SKM-1 treated with dmso at 0.1 percent for 144 hours (cell line): ENCODE data around the gene FILIP1.

ENCODE experiments used
- DNase-seq: peaks from one replicate; lab custom pipeline; 2025; ENCODE audit not compliant: unreplicated experiment; lab: John Stamatoyannopoulos, UW

FILIP1 gene

DNA sequence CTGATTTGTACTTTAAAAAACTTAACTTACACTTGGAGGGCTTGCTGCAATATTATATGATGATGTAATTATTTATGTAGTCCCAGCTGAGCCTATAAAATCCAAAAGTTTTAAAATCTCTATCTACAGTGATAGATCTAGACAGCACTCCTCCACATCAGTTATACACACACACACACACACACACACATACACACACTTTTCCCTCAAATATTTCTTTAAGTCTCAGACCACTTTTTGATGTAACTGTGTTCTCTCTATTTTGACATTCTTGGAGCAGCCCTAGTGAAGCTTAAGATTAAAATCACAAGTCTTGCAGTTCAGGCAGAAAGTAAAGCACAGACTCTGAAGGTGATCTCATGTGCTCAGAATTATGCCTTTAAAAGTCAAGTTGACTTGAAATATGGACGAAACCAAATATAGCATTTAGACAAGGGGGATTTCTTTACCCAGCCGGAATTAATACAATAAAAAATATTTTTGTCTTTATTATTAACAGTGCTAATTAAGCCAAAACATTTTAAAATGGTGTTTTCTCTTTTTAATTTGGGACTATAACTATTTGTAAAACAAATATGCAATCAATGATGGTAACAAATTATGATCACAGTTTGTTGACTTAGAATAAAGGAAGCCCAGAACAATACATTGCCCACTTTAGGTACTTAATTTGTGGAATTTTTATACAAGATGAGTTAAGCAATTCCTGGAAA is 145.5 kb downstream of the FILIP1 start:
- DNase-seq, result no peak

DNA sequence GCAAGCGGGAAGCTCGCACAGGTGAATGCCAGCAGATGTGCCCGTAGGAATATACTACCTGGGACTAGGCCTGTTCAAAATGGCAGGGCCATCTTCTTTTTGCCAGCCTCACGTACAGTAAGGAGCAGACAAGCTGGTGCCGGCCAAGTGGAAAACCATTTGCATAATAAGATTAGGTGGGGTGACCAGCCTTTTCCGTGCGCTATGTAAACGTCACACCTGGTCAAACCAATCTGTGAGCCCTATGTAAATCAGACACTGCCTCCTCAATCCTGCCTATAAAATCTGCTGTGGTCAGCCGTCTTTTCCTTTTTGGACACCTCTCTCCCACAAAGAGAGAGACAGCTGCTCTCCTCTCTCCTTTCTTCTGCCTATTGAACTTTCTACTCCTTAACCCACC is 148.2 kb downstream of the FILIP1 start:
- no peak for DNase-seq

DNA sequence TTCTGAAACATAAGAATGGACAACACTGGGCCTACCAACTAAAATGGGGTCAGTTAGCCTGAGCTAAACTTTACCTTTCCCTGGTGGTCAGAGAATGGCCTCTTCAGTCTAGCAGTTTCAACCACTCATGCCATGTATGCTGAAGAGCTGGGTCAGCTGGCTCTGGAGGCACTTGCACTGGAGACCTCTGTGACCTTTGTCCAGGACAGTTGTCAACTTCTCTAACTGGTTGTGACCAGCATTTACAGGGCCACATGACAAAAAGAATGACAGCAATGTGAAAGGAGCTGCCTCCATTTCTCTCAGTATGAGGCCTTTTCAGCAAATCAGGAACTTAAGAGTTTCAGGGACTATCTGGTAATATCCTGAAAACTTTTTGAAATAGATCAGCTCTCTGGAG is 149.1 kb downstream of the FILIP1 start:
- DNase-seq, result no peak

DNA sequence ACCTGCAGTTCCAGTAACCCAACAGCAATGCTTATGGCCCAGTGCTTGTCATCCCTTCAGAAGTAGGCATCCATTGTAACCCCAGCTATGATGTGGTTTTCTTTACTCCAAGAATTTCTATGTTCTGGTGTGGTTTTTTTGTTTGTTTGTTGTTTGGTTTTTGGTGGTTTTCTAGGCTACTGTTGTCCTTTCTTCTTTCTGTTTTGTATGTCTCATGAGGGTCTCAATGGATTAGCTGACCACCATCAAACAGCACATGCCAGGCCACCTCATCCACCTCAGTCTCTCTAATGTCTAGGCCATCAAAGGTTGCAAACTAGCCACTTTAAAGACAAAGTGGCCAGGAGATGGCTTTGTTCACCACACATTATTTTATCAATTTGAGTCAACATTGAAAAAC is 149.6 kb downstream of the FILIP1 start:
- DNase-seq, result no peak

DNA sequence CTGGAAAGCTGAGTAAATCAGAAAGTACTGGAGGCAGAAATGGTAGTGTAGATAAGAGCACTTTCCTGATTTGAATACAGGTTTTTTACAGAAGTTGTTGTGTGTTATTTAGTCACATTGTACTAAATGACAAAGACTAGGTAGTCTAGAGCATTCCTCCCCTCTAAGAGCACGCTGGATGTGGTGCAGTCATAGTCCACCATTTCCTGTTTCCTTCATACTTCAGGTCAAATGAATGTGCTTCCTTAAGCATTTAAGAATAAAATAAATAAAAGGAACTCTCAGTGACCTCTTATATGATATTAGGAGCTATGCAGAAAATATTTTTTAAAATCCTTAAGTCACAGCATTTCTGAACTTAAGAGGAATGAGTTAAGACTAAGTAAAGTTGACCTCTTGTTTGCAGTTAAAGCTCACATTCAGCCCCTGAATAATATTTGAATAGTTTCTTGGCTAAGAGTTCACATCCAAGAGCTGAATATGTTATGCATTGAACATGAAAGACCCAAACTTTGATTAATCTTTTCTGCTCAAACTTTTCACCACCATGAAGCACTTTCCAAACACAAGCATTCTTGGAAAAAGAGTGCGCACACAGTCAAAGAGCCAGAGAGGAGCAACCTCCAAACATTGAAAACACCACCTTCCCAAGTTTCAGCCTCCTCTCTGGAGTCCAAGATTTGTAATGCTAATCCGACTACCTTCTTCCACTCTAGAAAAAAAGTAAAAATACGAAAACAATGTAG is 155.6 kb downstream of the FILIP1 start:
- no peak for DNase-seq

DNA sequence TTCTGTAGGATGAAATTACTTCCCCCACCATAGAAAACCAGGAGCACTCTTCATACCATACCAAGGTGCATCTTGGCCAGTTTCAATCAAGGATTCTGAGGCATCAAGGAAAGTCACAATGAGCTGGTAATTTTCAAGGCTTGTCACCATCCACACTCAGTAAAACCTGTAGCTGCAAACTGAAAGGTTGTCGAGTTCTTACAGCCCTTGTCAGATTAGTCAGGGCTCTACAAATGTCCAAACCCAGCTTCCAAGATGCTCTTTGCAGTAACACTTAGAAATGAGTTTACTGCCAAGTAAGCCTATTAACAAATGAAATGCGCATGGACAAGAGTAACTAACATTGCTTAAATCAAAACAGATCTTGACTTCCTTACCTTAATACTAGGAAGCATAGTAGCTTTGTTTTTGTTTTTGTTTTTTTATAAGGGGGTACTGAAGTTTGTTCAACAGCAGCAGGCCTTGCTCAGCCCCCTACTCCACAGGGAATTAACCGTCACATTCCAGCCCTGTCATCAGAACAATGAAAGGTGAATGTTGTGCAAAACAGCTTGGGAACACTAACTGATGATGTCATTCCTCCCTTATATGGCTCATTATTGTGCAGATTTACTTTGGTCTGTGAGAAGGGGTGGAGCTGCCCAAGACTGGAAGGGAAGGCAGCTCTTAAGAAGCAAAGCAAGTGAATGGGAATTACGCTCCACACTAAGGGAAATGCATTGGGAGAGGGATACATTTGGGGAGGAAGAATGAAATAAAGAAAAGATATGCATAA is 159.1 kb downstream of the FILIP1 start:
- no peak for DNase-seq

DNA sequence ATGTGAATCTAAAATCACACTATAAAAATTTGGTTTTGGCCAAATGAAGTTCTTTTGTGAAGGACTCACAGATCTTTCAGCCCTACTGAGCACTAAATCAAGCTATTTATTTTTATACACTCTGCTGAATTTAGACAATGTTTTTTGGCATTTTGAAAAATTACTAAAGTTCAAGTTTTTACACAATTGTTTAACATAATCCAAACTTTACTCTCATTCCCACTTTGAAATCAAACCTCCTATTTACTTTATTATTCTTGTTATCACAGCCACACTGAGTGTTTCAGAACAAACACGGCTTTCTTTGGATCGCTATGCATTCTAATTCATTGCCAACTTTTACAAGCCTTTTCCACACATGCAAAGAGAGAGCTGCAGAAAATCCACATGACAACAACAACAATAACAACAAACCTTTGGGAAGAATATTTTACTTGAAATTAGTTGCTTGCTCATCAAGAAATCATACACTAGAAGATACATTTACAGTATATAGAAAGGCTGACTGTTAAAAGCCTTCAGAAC is 159.9 kb downstream of the FILIP1 start:
- DNase-seq, result no peak

DNA sequence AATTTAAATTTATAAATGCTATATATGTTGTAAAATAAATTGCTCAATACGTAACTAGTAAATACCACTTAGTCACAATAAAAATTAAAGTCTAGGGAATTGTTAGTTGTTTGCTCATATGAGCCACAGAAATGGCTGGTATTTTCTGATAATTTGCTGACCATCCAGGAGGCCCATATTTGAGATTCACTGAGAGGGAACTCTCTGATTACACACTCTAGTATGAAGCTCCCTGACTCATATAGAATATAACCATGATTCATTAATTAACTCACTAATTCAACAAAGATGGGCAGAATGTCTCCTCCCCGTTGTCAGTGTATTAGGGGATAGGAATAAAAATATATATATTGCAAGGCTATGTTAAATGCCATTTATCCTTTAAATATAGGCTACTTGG is 162.4 kb downstream of the FILIP1 start:
- no peak for DNase-seq

DNA sequence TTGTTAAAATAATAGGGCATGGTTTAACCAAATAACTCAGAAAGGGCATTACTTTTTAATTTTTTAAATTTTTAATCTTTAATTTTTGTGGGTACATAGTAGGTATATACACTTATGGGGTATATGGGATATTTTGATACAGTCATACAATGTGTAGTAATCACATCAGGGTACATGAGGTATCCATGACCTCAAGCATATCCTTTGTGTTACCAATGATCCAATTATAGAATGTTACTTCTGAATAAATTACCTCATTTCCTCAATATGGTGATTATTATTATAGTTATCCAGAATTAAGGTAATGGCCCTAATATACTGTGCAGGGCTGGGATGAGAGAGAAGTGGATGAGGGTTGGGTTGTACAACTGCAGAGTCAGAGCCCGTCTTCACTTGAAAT is 163.9 kb downstream of the FILIP1 start:
- DNase-seq, result no peak

DNA sequence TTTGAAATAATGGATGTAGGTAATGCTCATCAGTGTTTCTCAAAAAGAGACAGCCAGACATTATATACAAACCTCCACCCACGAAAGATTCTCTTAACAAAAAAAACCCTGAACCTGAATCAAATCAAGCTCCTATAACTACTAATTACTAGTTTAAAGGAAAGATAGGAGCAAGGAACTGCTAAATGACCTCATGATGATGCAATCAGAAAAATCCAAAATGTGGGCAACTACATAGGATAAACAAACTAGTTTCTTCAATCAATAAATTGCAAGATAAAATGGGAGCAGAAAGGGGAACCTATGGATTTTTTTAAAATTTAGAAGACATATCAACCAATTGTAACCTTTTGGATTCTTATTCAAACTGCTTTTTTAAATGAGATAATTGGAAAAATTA is 165.8 kb downstream of the FILIP1 start:
- no peak for DNase-seq

DNA sequence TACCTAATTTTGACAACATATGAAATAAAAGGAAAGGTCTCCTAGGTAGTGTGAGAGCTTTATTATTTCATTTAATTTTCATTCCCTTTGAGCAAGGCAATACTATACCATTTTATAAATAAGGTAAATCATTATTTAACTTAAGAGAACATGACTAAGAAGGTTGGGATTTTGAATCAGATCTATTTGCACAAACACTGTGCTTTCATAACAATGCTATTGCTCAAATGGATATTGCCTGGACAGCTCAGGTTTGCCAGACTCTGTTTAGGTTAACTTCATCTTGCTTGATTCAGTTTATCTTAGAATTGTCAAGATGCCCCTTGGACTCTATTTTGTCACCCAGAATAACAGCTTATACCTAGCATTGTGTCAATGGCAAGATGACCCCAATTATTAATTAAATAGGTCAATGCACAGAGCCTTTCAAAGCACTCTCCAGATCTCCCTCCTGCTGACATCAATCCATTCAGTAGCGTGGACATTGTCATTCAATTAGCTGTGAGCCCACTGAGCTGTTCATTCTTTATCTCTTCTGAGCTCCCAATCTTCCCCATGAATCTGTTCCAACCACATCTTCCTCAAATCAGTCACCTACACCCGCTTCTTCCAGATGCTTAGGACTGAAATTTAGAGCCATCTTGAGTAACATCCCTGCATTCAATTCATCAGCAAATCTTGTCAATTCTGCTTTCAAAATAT is 166.9 kb downstream of the FILIP1 start:
- no peak for DNase-seq

DNA sequence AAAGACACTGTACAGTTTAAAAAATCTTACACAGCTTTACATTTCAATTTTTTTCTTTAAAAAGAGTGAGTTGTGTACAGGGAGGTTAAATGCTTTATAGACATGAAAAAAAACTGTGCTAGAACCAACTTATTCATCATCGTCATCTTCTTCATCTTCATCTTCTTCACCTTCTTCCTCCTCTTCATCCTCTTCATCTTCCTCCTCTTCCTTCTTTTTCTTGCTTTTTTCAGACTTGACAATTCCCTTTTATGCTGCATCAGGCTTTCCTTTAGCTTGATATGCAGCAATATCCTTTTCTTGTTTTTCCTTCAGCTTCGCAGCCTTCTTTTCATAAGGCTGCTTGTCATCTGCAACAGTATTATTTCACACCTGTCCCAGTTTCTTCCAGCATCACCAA is 174.7 kb downstream of the FILIP1 start:
- no peak for DNase-seq

DNA sequence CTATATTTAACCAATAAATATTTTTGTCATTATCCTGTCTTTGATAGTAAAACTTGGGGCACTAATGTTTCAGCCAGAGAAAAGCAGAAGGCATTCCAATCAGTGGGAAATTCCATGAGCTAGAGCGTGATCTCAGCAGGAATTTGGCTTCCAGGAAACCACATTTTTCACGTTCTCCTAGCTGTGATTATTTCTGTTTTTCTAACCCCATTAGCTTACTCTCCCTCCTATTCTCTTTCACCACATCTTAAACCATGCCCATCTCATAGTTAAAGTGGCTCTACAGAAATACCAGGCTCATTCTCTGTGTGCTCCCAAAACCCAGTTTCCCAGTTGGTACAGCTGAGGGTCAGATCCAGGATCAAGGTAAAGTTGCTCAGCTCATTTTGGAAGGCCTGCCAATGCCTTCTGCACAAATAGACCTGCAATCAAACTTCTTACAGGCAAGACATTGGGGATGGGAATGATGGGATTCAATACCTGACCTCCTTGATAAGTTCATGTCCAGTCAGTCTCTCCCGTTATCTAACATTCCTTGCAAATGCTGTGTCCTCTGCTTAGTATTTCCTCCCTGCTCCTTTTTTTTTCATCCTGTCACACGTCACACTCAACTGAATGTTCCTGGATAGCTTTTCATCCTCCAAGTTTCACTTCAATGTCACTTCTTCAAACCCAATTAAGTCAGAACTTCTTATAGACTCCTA is 175.9 kb downstream of the FILIP1 start:
- no peak for DNase-seq

DNA sequence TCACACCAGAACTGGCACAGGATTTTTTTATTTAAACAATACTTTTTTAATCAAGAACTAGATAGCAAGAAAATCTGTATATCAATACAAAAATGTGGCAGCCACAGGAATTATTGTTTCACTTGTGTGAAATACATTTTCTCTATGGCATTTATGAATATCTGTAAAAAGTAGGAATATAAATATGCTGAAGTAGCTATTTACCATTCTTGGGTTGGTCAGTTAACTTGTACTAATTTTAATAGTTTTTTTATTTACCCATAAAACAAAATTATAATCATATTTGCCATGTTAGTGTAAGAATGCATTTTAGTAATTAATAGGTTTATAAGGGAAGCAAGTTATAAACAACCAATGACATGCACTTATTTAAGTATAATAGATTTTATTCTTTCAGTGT is 177.6 kb downstream of the FILIP1 start:
- no peak for DNase-seq

DNA sequence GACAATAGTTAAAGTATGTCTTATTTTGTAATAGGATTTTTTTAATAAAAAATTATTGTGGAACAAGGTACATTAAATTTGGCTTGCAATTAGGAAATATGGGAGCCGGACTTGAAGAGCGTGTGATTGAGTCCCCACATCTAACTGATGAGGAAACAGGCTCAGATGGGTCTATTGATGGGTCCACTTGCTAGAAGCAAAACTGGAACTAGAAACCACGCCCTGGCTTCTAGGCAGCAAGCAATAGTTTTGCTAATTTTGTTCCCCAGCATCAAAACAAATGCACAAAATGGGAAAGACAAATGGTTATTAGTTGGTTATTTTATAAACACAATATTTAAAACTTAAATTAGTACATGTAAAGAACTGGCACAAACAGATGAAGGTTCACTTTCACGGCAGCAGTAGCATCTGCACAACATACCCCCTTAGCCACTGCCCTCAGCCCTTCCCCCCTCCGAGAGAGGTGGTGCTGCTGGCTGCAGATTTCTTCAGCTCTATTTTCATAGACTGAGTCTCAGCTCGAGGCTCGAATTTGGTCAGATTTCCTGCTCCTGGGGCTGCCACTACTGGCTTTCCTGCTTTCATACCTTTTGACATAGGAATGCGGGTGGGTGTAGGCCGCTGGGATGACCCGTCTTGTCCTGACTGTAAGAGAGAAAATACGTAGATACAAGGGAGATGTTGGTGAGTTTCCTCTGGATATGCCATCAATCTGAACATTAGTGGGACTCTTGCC is 185.2 kb downstream of the FILIP1 start:
- DNase-seq, result no peak

DNA sequence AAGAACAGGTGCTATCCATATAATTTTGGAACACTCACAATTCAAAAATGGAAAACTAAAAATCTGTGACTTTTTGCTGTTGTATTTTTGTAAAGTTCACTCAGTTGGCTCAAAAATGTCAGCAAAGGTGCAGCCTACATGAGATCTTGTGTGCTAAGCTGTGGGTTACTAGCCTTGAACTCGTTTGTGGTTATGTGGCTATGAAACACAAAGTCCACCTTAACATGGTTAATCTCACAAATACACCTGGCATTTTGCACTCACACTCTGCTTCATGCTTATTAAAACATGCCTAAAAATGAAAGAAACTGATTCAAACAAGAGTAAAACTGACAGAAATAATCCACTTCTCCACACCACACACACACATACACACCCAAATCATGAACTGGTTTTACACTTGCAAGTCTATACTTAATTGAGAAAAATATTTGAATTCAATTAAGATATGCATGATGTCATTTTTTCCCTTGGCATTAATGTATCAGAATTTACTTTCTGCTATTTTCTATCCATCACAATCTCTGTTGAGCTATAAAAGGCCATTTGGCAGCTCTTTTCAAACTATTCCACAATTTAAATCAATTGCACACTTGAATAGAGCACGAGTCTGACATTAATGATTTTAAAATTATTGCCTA is 186.1 kb downstream of the FILIP1 start:
- no peak for DNase-seq

DNA sequence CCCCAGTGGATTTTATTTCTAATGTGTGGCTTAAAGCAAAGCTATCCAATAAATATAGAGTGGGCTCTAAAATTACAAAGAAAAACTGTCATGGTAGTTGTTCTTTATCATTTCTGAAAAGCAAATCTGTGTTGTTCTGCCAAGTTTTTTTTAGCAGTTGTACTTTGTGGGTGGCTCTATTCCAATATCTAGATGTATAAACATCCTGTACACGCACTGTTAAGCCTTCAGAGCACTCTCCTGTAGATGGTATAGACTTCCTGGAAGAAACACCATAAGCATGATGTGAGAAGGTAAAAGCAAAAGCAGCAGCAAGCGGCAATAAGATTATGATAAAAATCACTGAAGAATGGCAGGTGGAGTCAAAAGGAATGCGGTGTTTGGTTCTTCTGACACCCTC is 187.5 kb downstream of the FILIP1 start:
- no peak for DNase-seq

DNA sequence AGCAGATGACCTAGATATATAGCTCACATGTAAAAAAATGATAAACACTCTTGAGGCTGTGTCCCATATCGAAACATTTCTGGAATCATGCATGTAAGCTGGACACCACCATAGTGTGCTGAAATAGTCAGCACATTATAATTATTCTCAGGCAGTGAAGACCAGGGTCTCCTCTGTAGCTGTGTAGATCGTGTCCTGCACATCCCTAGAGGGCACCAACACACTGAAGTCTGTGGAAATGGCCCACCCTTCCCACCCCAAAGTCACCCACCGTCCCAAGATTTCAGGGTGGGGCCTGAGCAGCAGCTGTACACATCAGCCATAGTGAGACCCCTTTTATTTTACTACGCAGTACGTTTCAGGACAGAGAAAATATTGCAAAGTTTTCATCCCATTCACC is 188.0 kb downstream of the FILIP1 start:
- no peak for DNase-seq

DNA sequence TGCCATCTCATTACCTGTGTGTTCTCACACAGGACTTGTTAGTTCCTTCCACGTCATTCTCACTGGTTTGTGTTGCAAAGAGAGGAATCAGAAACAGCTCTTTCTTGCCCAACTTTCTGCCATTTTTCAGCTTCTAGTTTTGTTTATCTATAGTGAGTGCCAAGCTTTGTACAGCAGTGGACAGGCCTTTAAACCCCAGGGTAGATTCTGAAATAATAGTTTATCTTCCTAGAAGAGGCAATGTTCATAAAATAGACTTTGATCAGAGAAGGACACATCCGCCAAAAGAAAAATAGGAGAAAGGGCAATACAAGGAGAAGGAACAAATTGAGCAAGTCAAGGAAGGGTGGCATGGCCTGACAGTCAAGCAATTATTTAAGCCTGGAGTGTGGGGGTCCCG is 191.3 kb downstream of the FILIP1 start:
- DNase-seq, result no peak
